Measurements from ENCODE around the gene ITIH4.

The ITIH4 gene

DNA sequence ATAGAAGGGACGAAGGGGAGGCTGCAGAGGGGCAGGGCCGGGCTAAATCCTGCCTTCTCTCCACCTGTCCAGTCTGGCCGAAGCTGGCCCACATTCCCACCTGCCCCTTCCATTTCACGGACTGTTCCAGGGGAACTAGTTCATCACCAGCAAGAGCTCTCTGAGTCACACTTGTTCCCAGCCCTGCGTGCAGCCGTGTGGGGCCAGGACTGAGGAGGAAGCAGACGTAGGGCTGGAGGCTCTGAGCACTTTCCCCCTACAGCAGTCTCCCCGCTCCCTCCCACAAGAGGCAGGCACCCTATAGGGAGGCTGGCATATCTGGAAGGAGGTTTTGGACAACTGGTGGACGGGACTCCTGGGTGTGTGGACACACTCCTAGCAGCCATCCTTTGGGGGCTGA, 3.0 kb downstream of the ITIH4 start:
- no peaks in the 10 kb centered on the region for H3K9me3 ChIP-seq
- TF ChIP-seq, protein P1, sequence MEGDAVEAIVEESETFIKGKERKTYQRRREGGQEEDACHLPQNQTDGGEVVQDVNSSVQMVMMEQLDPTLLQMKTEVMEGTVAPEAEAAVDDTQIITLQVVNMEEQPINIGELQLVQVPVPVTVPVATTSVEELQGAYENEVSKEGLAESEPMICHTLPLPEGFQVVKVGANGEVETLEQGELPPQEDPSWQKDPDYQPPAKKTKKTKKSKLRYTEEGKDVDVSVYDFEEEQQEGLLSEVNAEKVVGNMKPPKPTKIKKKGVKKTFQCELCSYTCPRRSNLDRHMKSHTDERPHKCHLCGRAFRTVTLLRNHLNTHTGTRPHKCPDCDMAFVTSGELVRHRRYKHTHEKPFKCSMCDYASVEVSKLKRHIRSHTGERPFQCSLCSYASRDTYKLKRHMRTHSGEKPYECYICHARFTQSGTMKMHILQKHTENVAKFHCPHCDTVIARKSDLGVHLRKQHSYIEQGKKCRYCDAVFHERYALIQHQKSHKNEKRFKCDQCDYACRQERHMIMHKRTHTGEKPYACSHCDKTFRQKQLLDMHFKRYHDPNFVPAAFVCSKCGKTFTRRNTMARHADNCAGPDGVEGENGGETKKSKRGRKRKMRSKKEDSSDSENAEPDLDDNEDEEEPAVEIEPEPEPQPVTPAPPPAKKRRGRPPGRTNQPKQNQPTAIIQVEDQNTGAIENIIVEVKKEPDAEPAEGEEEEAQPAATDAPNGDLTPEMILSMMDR (IDR thresholded peaks at IDR 0.05) = no peak
- no peaks in the 10 kb centered on the region for H3K27me3 ChIP-seq
- H3K4me1 ChIP-seq (ENCODE audit: control insufficient read depth in 1 of 2, insufficient read depth in 1 of 2, low read depth in 1 of 2, low read length in 1 of 2) = no peaks in the 10 kb centered on the region
- H3K4me3 ChIP-seq (ENCODE audit: low read depth in 1 of 2, low read length in 1 of 2) = no peak overlapping the region
- H3K27ac ChIP-seq = no peak overlapping the region
- peaks cover 73% of the 10 kb centered on the region for H3K36me3 ChIP-seq

DNA sequence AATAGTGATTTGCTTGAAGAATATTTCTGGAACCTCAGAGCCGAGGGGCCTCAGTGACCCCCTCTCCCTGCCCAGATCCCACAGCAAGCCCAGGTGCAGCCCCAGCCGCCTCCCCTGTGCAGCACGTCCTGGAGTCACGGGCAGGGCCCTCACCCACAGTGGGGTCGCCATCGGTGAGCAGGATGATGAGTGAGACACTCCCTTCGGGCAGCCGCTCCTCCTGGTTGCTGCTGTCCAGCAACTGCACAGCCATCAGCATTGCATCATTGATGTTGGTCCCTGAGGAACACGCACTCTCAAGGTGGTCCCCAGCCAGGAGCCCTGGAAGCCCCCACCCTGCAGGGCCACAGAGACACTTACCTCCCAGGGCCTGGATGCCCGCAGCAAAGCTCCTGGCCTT, 6.4 kb downstream of the ITIH4 start:
- TF ChIP-seq, protein P1 (IDR thresholded peaks at IDR 0.05) = no peak
- Histone ChIP-seq H3K9me3 (no peaks in the 10 kb centered on the region), H3K27me3 (no peaks in the 10 kb centered on the region), H3K4me1 (ENCODE audit: control insufficient read depth in 1 of 2, insufficient read depth in 1 of 2, low read depth in 1 of 2, low read length in 1 of 2) (no peaks in the 10 kb centered on the region), H3K36me3 (peaks cover 90% of the 10 kb centered on the region), H3K27ac (no peak overlapping the region), H3K4me3 (ENCODE audit: low read depth in 1 of 2, low read length in 1 of 2) (no peak overlapping the region)

DNA sequence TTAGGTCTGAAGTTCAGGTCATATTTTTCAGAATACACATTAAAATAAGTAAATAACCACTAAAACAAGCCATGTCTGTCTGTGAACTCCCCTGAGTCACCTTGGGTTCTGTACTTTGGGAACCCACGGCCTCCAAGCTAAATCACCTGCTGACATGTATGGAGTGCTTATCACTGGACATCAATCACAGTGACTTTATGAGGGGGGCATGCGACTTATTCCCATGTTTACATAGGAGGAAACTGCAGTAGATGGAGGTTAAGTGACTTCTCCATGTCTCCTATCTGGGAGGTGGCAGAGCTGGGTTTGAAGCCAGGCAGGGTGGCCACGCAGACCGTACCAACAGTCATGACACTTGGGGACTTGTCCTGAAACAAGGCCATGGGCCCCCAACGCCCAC, 8.1 kb downstream of the ITIH4 start:
- no peaks in the 10 kb centered on the region for H3K9me3 ChIP-seq
- H3K4me1 ChIP-seq (ENCODE audit: control insufficient read depth in 1 of 2, insufficient read depth in 1 of 2, low read depth in 1 of 2, low read length in 1 of 2) = no peaks in the 10 kb centered on the region
- H3K36me3 ChIP-seq = peaks cover 90% of the 10 kb centered on the region
- no peak overlapping the region for H3K27ac ChIP-seq
- no peaks in the 10 kb centered on the region for H3K27me3 ChIP-seq
- no peak overlapping the region for H3K4me3 ChIP-seq (ENCODE audit: low read depth in 1 of 2, low read length in 1 of 2)
- TF ChIP-seq, protein P1 (IDR thresholded peaks at IDR 0.05) = no peak

DNA sequence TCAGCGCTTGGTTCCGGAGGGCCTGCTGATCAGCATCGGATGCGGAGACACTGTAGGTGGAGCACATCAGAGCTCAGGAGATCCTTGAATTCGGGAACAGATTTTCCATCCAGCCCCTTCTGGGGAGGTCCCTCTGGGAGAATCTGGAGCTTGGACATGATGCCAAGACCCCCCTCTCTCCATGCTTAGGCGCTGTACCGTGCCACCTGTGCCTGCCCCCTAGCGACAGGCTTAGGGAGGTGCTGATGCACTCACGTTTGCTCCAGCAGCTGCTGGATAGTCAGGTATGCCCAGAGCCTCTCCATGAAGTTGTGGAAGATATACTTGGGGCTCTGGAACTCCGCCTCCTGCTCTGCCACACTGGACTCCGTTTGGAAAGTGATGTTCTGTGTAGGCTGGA, 9.7 kb downstream of the ITIH4 start:
- no peaks in the 10 kb centered on the region for H3K9me3 ChIP-seq
- peaks cover 82% of the 10 kb centered on the region for H3K36me3 ChIP-seq
- no peak overlapping the region for H3K4me3 ChIP-seq (ENCODE audit: low read depth in 1 of 2, low read length in 1 of 2)
- TF ChIP-seq, protein P1 (IDR thresholded peaks at IDR 0.05) = no peak
- no peaks in the 10 kb centered on the region for H3K4me1 ChIP-seq (ENCODE audit: control insufficient read depth in 1 of 2, insufficient read depth in 1 of 2, low read depth in 1 of 2, low read length in 1 of 2)
- H3K27me3 ChIP-seq = no peaks in the 10 kb centered on the region
- no peak overlapping the region for H3K27ac ChIP-seq

DNA sequence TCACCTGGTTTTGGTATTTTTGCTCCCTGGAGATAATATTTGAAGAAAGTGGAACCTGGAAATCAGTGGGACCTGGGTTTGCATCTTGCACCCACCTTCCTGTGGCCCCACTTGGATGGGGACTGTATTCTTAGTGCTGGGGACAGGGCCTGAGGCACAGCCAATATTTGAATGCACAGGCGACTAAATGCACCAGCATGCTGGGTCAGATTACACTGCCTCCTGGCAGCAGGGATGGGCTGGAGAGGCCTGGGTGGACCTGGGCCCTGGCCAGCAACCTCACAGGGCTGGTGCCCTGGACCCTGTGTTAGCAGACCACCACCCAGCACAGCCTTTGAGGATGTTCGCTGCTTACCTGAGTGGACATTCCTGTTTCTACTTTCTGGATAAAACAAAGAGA, 10.5 kb downstream of the ITIH4 start:
- Histone ChIP-seq H3K9me3 (no peaks in the 10 kb centered on the region), H3K27me3 (no peaks in the 10 kb centered on the region), H3K27ac (no peak overlapping the region), H3K36me3 (peaks cover 79% of the 10 kb centered on the region), H3K4me1 (ENCODE audit: control insufficient read depth in 1 of 2, insufficient read depth in 1 of 2, low read depth in 1 of 2, low read length in 1 of 2) (no peaks in the 10 kb centered on the region), H3K4me3 (ENCODE audit: low read depth in 1 of 2, low read length in 1 of 2) (no peak overlapping the region)
- TF ChIP-seq, protein P1 (IDR thresholded peaks at IDR 0.05) = no peak

DNA sequence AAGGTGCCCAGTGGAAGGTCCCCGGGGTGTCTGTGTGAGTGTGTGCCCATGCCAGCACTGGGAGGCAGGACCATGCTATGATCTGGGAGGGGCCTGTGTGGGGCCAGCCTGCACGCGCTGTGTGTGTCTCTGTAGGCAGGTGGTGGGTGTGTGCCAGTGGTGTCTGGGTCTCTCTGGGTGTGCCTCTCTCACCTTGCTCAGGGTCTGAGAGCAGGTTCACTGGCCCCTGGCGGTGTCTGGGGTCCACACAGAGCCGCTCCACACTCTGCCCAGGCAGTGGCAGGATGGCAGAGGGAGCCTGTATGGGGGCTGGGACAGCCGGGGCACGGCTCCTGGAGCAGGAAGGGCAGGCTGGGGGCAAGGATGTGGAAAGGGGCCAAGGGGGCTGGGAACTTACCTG, 12.6 kb downstream of the ITIH4 start:
- no peaks in the 10 kb centered on the region for H3K4me1 ChIP-seq (ENCODE audit: control insufficient read depth in 1 of 2, insufficient read depth in 1 of 2, low read depth in 1 of 2, low read length in 1 of 2)
- H3K27me3 ChIP-seq = no peaks in the 10 kb centered on the region
- H3K27ac ChIP-seq = no peak overlapping the region
- H3K9me3 ChIP-seq = no peaks in the 10 kb centered on the region
- peaks cover 74% of the 10 kb centered on the region for H3K36me3 ChIP-seq
- TF ChIP-seq, protein P1 (IDR thresholded peaks at IDR 0.05) = no peak
- no peak overlapping the region for H3K4me3 ChIP-seq (ENCODE audit: low read depth in 1 of 2, low read length in 1 of 2)

Data from neutrophil (primary cell).